ENCODE results near the gene ANKRD10.
A peak's percentile ranks its signal among the peaks of the same experiment; 100 is the strongest.
"Not testable (repeated sequence)": the region's sequence is repeated elsewhere in the genome, so short reads cannot be mapped to it uniquely, and the experiment has no call there.

ANKRD10 gene

GRCh38 chr13:110915057-110915873, at the start of gene ANKRD10:
Gene ANKRD10, minus strand, starts transcription at chr13:110915069. Its CDS starts 135 bp downstream, at chr13:110914934.
- DNase-seq: peak; percentile 99

GRCh38 chr13:110964229-110965037, 49.6 kb upstream of the ANKRD10 start:
- DNase-seq: no peak

DNA sequence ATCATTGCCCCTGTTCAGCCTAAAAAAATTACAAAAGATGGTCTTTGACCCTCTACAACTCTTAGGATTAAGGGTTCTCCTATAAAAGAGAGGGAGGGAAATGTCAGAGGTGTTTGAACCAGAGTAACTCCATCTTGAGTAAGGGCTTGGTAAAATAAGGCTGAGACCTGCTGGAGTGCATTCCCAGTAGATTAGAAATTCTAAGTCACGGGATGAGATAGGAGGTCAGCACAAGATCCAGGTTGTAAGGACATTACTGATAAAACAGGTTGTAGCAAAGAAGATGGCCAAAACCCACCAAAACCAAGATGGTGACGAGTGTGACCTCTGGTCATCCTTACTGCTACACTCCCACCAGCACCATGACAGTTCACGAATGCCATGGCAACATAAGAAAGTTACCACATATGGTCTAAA, 48.7 kb upstream of the ANKRD10 start:
- DNase-seq: no peak

DNA sequence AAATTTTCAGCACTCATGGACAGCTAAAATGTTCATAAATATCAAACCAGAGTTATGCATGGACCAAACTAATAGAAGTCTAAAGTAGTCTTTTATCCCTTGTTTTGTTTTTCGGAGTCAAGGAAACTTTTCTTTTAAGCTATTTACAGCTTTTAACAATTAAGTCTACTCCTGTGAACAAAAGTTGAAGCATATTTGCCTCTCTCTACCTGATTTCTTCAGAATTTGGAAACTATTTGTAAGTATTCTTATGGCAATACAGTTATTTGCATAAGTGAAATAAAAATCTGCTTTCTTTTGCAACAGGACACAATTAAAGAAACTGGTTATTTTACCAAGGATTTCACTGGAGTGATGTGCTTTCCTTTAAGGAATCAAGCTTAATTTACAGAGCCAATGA, 47.1 kb upstream of the ANKRD10 start:
- DNase-seq: no peak

DNA sequence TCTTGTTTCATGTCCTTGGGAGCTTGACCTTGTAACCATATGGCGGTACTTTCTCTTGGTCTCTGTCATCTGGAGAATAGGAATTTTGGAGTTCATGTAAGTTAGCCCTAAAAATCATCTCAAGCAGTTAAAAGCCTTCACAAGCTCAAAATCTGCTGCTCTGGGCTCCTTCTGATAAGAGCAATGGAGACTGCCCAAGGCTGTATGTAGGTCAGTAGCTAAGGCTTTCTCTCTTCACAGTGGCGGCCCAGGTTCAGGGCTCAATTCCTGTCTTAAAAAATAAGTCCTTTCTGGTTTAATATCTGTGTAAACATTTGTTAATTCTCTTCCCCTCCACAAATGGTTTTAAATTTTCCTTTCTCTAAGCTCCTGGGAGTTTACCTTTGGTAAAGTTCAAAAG, 45.3 kb upstream of the ANKRD10 start:
- DNase-seq: no peak

DNA sequence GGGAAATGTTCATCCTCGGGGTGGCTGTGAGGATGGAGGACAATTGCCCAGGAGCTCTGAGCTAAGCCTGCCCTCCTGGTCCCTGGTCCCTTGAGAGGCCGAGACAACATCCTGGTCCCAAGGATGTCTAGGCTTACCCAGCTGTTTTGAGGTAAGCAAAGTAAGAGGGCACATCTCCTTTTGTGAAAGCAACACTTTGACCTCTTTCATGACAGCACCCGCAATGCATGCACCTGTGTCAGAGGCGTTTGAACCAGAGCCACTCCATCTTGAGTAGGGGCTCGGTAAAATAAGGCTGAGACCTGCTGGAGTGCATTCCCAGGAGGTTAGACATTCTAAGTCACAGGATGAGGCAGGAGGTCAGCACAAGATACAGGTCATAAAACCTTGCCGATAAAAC, 43.1 kb upstream of the ANKRD10 start:
- DNase-seq: no peak

DNA sequence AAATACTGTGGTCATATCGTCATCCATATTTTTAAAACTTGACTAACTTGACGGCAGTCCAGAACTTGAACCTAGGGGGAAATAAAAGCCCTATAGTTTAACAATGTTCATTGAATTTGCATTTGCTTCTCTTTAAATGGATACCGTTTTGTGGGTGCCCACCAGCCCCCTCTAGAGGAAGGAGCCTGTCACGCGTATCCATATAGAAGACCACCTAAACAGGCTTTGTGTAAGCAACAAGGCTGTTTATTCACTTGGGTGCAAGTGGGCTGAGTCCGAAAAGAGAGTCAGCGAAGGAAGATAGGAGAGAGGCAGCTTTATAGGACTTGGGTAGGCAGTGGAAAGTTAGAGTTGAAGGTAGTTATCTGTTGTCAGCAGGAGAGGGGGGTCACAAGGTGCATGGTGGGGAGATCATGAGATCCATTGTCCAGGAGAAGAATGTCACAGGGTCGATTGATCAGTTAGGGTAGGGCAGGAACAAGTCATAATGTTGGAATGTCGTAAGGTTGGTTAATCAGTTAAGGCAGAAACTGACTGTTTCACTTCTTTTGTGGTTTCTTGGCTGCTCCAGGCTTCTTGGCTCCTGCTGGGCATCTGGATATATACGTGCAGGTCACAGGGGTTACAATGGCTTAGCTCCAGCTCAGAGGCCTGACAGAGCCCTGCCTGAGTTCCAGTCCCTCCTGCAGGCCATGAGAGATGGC, 42.5 kb upstream of the ANKRD10 start:
- no peak for DNase-seq

GRCh38 chr13:110956216-110956615, 41.3 kb upstream of the ANKRD10 start:
- DNase-seq: not testable (repeated sequence)

DNA sequence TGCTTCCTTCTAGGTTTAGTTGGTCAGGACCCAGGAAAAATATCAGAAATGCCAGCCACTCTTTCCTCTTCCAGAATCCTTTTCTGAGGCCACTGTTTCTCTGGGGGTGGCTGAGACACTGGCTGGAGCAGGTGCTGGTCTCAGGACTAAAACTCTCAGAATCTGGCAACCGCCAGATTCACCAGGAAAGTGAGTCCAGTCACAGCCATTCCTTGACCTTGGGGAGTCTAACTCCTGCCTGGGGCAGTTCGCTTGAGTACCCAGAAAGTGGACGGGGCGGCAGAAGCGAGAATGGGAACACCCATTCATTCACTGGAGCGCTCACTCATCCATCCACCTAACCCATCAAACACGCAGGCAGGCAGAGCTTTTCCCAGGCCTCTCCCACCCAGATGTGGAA, 40.7 kb upstream of the ANKRD10 start:
- DNase-seq: not testable (repeated sequence)

GRCh38 chr13:110955072-110955503, 40.2 kb upstream of the ANKRD10 start:
- not testable (repeated sequence) for DNase-seq

GRCh38 chr13:110954533-110954920, 39.7 kb upstream of the ANKRD10 start:
- not testable (repeated sequence) for DNase-seq

DNA sequence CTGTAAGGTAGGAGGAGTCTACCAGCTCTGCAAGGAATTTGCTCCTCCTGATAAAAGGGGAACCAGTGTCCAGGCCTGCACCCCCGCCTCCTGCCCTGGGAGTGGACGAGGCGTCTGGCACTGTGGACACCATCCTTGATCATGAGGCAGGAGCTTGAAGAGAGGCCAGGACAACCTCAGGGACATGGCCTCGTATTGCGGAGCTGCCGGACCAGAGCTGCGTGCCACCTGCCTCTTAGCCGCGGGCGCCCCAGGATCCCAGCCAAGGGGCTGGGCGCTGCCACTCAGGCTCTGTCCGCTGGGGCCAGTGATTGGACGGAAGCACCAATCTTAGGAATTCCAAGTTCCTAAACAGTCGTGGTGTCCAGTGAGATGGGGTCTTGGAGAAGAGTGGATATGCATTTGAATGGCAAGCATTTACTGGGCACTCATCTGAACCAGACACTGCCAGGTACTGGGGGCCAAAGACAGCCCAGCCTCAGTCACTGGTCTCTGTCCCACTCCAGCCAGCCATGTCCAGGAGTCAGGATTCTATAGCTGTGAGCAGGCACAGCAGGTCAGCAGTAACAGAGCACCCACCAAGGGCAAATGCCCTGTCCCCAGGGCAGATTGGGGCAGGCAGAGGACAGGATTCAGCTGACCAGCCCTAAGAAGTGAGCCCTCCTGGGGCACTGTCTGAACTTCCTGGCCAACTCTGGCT, 39.1 kb upstream of the ANKRD10 start:
- no peak for DNase-seq

GRCh38 chr13:110953416-110953815, 38.5 kb upstream of the ANKRD10 start:
- no peak for DNase-seq

GRCh38 chr13:110952135-110952534, 37.3 kb upstream of the ANKRD10 start:
- not testable (repeated sequence) for DNase-seq

DNA sequence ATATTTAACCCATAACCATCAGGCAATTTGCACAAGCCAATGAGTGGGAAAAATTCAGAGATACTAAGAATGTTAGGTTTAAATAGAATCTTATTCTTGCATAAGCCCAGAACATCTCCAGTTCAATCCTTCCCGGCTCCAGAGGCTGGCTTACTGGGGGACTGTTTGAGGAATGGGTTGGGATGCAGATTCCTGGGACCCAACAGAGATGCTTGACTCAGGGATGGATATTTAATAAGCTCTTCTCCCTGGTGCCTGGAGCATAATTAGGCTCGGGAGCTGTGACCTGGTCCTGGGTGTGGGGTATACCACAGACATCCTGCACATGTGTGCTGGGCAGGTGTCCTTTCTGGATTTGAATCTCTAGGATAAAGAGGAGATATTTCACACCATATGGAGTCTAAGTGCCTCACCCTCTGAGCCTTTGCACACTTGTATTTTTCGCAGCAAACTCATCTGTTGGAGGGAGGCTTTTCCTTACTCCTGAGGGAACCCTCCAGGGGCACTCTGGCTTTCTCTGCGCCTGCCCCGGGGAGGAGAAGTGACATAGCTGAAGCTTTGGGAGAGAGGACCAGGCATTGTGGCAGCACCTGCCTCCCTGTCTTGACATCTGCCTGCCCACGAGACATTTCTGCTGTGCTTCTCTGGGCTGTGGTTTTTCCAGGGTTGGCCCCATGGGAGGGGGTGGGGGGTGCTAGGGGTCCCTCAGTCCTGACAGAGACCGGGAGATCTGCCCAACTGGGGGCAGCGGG, 36.1 kb upstream of the ANKRD10 start:
- DNase-seq: no peak

- no peak for DNase-seq
Measured at GRCh38 chr13:110950356-110950755, 35.5 kb upstream of the ANKRD10 start.

DNA sequence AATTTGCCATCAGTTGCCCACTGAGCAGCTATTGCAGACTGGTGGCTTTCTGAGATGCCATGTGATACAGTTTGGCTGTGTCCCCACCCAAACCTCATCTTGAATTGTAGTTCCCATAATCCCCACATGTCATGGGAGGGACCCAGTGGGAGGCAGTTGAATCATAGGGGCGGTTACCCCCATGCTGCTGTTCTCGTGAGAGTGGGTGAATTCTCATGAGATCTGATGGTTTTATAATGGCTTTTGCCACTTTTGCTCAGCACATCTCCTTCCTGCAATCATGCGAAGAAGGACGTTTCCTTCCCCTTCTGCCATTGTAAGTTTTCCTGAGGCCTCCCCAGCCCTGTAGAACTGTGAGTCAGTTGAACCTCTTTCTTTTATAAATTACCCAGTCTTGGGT, 34.8 kb upstream of the ANKRD10 start:
- DNase-seq: no peak

DNA sequence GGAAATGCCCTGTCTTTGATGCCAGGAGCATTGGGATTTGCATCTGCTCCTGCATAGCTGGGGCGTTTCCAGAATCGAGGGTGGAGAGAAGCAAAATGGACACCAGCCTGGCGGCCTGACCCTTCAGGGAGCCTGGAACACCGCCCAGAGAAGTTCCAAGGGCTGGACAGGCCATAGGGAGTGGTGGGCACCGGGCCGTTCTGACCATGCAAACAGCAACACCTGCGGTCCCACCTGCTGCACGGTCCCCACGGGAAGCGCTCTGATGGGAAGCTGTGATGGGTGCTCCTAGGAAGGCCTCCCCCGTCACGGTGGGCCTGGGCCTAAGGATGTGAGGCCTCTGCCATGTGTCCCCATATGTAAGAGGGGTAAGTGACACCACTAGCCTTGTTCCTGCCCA, 34.2 kb upstream of the ANKRD10 start:
- DNase-seq: no peak

DNA sequence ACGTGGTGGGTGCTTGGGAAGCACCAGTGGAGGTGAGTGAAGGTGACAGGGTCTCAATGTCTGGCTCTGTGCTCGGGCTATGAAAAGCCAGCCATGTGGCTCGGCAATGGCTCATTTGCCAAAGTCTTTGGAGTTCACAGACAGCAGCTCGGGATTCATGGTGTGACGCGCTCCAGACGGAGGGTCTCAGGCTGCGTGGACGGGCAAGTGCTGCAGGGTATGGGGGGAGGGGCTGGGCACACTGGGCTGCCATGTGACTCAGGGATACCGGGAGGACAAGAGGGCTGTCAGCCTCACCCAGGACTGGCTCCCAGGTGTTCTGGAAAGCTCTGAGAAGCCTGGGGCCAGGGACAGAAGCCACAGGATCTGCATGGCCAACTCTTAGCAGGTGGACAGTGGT, 32.5 kb upstream of the ANKRD10 start:
- DNase-seq: not testable (repeated sequence)

DNA sequence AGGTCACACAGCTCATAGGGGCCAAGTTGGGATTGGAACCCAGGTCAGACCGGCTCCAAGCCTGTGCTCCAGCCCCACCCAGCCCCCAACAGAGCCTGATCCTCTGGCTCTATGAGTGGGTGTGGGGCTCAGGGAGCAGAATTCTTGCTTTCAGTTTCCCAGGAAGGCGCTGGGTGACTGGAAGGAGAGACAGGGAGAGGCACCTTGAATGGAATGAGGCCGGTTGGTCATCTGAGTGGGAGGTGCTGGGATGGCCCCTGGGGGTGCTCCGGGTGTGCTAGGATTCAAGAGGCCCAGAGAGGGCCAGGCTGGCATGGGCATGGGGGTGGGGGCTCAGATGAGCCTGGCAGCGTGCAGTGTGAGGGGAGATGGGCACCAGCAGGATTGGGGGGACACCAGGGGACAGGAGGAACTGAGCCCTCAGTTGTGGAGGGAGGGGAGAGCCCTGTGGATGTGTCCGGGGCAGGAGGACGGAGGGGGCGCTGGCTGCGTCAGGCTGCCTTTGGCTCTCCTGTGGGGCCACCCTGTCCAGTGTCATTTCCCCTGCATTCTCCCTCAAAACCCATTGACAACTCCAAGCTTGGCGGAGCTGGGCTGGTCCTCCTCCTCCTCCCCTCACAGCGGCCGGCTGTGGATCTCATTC, 31.2 kb upstream of the ANKRD10 start:
- DNase-seq: no peak

Measured in NCI-H2029 (cell line).